ENCODE results near the gene EIF4B. TPM values are rescaled to one million over a fixed set of nuclear protein-coding genes. Genes with fewer than 3 reads are reported as not detected.

The EIF4B gene
- total and polyA plus RNA-seq, 2 of the 13 experiments (the other 11 are each of a cell fraction or from before 2014, with no cell fraction given): 416 to 548 TPM

GRCh38 chr12:53005215-53005985, 856 bp upstream of the EIF4B start (continued):
- TF ChIP-seq, protein P1, sequence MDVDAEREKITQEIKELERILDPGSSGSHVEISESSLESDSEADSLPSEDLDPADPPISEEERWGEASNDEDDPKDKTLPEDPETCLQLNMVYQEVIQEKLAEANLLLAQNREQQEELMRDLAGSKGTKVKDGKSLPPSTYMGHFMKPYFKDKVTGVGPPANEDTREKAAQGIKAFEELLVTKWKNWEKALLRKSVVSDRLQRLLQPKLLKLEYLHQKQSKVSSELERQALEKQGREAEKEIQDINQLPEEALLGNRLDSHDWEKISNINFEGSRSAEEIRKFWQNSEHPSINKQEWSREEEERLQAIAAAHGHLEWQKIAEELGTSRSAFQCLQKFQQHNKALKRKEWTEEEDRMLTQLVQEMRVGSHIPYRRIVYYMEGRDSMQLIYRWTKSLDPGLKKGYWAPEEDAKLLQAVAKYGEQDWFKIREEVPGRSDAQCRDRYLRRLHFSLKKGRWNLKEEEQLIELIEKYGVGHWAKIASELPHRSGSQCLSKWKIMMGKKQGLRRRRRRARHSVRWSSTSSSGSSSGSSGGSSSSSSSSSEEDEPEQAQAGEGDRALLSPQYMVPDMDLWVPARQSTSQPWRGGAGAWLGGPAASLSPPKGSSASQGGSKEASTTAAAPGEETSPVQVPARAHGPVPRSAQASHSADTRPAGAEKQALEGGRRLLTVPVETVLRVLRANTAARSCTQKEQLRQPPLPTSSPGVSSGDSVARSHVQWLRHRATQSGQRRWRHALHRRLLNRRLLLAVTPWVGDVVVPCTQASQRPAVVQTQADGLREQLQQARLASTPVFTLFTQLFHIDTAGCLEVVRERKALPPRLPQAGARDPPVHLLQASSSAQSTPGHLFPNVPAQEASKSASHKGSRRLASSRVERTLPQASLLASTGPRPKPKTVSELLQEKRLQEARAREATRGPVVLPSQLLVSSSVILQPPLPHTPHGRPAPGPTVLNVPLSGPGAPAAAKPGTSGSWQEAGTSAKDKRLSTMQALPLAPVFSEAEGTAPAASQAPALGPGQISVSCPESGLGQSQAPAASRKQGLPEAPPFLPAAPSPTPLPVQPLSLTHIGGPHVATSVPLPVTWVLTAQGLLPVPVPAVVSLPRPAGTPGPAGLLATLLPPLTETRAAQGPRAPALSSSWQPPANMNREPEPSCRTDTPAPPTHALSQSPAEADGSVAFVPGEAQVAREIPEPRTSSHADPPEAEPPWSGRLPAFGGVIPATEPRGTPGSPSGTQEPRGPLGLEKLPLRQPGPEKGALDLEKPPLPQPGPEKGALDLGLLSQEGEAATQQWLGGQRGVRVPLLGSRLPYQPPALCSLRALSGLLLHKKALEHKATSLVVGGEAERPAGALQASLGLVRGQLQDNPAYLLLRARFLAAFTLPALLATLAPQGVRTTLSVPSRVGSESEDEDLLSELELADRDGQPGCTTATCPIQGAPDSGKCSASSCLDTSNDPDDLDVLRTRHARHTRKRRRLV (CRISPR knock-in tag; IDR thresholded peaks at IDR 0.05): no peak
- TF ChIP-seq SMYD3 (CRISPR knock-in tag; IDR thresholded peaks at IDR 0.05): no peak
- TF ChIP-seq, protein P2, sequence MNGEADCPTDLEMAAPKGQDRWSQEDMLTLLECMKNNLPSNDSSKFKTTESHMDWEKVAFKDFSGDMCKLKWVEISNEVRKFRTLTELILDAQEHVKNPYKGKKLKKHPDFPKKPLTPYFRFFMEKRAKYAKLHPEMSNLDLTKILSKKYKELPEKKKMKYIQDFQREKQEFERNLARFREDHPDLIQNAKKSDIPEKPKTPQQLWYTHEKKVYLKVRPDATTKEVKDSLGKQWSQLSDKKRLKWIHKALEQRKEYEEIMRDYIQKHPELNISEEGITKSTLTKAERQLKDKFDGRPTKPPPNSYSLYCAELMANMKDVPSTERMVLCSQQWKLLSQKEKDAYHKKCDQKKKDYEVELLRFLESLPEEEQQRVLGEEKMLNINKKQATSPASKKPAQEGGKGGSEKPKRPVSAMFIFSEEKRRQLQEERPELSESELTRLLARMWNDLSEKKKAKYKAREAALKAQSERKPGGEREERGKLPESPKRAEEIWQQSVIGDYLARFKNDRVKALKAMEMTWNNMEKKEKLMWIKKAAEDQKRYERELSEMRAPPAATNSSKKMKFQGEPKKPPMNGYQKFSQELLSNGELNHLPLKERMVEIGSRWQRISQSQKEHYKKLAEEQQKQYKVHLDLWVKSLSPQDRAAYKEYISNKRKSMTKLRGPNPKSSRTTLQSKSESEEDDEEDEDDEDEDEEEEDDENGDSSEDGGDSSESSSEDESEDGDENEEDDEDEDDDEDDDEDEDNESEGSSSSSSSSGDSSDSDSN (CRISPR knock-in tag; IDR thresholded peaks at IDR 0.05): no peak
